IMR-90 (cell line): Measurements from ENCODE around the gene NOM1. TPM values are rescaled to one million over a fixed set of nuclear protein-coding genes. Genes with fewer than 3 reads are reported as not detected.

Source experiments
- ATAC-seq: fragments of 200-7000 bp; cut with Tn5 transposase; 2 replicates; pipeline ENCODE4 v1.9.1; 2020; ENCODE audit warnings: low read depth, mild to moderate bottlenecking, moderate library complexity
- BruUV-seq: library from RNA; stranded (reverse); fragments of 400-500 nt; replicated peaks from 2 replicates; lab custom pipeline; 2021; lab: Mats Ljungman, UMichigan
- CTCF ChIA-PET: fragments of 300-600 bp; formaldehyde crosslinking; extraction: SDS; loops from one replicate; lab custom pipeline; 2021; ENCODE audit warnings: antibody characterized with exemption; lab: Yijun Ruan, JAX
- POLR2A ChIA-PET: fragments of 300-600 bp; sonication (Branson Sonifier 250); formaldehyde crosslinking; loops from one replicate; lab custom pipeline; 2022; ENCODE audit warnings: antibody characterized with exemption; ENCODE audit not compliant: unreplicated experiment; lab: Charles Lee
- DNase-seq: peaks from one replicate; pipeline ENCODE4 v3.0.0; 2013
- H2AFZ ChIP-seq: replicated peaks from 2 replicates; pipeline ENCODE3; 2013; ENCODE audit warnings: low read length, mild to moderate bottlenecking; ENCODE audit not compliant: poor library complexity
- H2AK5ac ChIP-seq: 2 replicates; pipeline ENCODE4 v1.6.1; 2013; ENCODE audit warnings: low read depth, low read length, inconsistent platforms
- H2AK9ac ChIP-seq: replicated peaks from 2 replicates; pipeline ENCODE3; 2013; ENCODE audit warnings: mild to moderate bottlenecking, low read depth, low read length, moderate library complexity; ENCODE audit not compliant: poor library complexity
- H2BK120ac ChIP-seq: 2 replicates; pipeline ENCODE4 v1.6.1; 2013; ENCODE audit warnings: low read depth, low read length, inconsistent platforms
- H2BK15ac ChIP-seq: 3 replicates; pipeline ENCODE4 v1.6.1; 2013; ENCODE audit warnings: low read depth, low read length, inconsistent platforms
- H2BK20ac ChIP-seq: 2 replicates; pipeline ENCODE4 v1.6.1; 2013; ENCODE audit warnings: low read depth, mild to moderate bottlenecking, inconsistent platforms, low read length, moderate library complexity
- H2BK5ac ChIP-seq: 2 replicates; pipeline ENCODE4 v1.6.1; 2013; ENCODE audit warnings: mild to moderate bottlenecking, low read depth, low read length, inconsistent platforms; ENCODE audit not compliant: poor library complexity, severe bottlenecking
- H3K14ac ChIP-seq: replicated peaks from 2 replicates; pipeline ENCODE4 v1.6.1; 2013; ENCODE audit warnings: low read depth, low read length, inconsistent platforms
- H3K18ac ChIP-seq: 2 replicates; pipeline ENCODE4 v1.6.1; 2013; ENCODE audit warnings: low read depth, low read length, control low read depth
- H3K23ac ChIP-seq: 2 replicates; pipeline ENCODE4 v1.6.1; 2013; ENCODE audit warnings: low read depth, low read length, inconsistent platforms
- H3K27ac ChIP-seq: 2 replicates; pipeline ENCODE4 v1.5.1; 2013; ENCODE audit warnings: mild to moderate bottlenecking, control low read depth, low read length; ENCODE audit not compliant: insufficient read depth
- H3K27me3 ChIP-seq: 2 replicates; pipeline ENCODE4 v1.6.1; 2013; ENCODE audit warnings: low read length; ENCODE audit not compliant: control insufficient read depth, insufficient read depth
- H3K36me3 ChIP-seq: 2 replicates; pipeline ENCODE4 v1.6.1; 2013; ENCODE audit warnings: low read length, mixed read lengths; ENCODE audit not compliant: control insufficient read depth, insufficient read depth
- H3K4ac ChIP-seq: 2 replicates; pipeline ENCODE4 v1.6.1; 2013; ENCODE audit warnings: low read depth, low read length, inconsistent platforms
- H3K4me1 ChIP-seq: 2 replicates; pipeline ENCODE4 v1.6.1; 2013; ENCODE audit warnings: low read length, mixed read lengths; ENCODE audit not compliant: control insufficient read depth, insufficient read depth
- H3K4me2 ChIP-seq: 2 replicates; pipeline ENCODE4 v1.6.1; 2013; ENCODE audit warnings: low read depth, mild to moderate bottlenecking, control low read depth, low read length, moderate library complexity
- H3K4me3 ChIP-seq: 2 replicates; pipeline ENCODE4 v1.5.1; 2013; ENCODE audit warnings: low read depth, mild to moderate bottlenecking, control low read depth, low read length, moderate library complexity; ENCODE audit not compliant: insufficient read depth
- H3K56ac ChIP-seq: 2 replicates; pipeline ENCODE4 v1.6.1; 2013; ENCODE audit warnings: low read length, inconsistent platforms; ENCODE audit not compliant: insufficient read depth; ENCODE audit errors: extremely low read depth
- H3K79me1 ChIP-seq, 2 experiments: 2 replicates each; pipeline ENCODE4 v1.6.1; 2013; ENCODE audit warnings: low read length in 2 of 2, inconsistent platforms in 1 of 2, low read depth in 1 of 2
- H3K9ac ChIP-seq: 2 replicates; pipeline ENCODE4 v1.6.1; 2013; ENCODE audit warnings: low read depth, low read length, control low read depth
- H3K9me1 ChIP-seq: 2 replicates; pipeline ENCODE4 v1.6.1; 2013; ENCODE audit warnings: low read length, inconsistent platforms; ENCODE audit not compliant: insufficient read depth
- H3K9me3 ChIP-seq: 2 replicates; pipeline ENCODE4 v1.6.1; 2013; ENCODE audit warnings: low read length; ENCODE audit not compliant: control insufficient read depth, insufficient read depth
- H4K20me1 ChIP-seq: 2 replicates; pipeline ENCODE4 v1.6.1; 2013; ENCODE audit warnings: low read length, inconsistent platforms; ENCODE audit not compliant: insufficient read depth
- H4K5ac ChIP-seq: 2 replicates; pipeline ENCODE4 v1.6.1; 2013; ENCODE audit warnings: mild to moderate bottlenecking, low read depth, low read length, control low read depth
- H4K8ac ChIP-seq, 2 experiments: 2 replicates each; pipeline ENCODE4 v1.6.1; 2013; ENCODE audit warnings: low read depth in 2 of 2, low read length in 2 of 2, control low read depth in 1 of 2, inconsistent platforms in 1 of 2
- H4K91ac ChIP-seq: 2 replicates; pipeline ENCODE4 v1.6.1; 2013; ENCODE audit warnings: low read depth, low read length, inconsistent platforms; ENCODE audit not compliant: insufficient read depth
- BHLHE40 ChIP-seq: fragments of 150-350 bp; IDR thresholded peaks from 2 replicates; pipeline ENCODE4 v1.6.1; 2016; ENCODE audit warnings: mild to moderate bottlenecking, low read depth, low read length
- ELK1 ChIP-seq: fragments of 150-350 bp; IDR thresholded peaks from 2 replicates; pipeline ENCODE4 v1.6.1; 2016; ENCODE audit warnings: low read depth, mild to moderate bottlenecking, low read length, moderate library complexity, borderline replicate concordance
- FOS ChIP-seq: fragments of 150-350 bp; IDR thresholded peaks from 2 replicates; pipeline ENCODE4 v1.6.1; 2016; ENCODE audit warnings: low read depth, low read length
- MXI1 ChIP-seq: IDR thresholded peaks from 2 replicates; pipeline ENCODE4 v1.6.1; 2012; ENCODE audit warnings: low read depth, mild to moderate bottlenecking, low read length, moderate library complexity, borderline replicate concordance
- NFE2L2 ChIP-seq: fragments of 150-350 bp; IDR thresholded peaks from 2 replicates; pipeline ENCODE4 v1.6.1; 2016; ENCODE audit warnings: low read depth, mild to moderate bottlenecking, low read length
- POLR2A ChIP-seq: IDR thresholded peaks from 2 replicates; pipeline ENCODE4 v1.6.1; 2012; ENCODE audit warnings: mild to moderate bottlenecking, low read depth, low read length
- RAD21 ChIP-seq: IDR thresholded peaks from 2 replicates; pipeline ENCODE4 v1.6.1; 2012; ENCODE audit warnings: low read length, improper control_type of control experiment
- SMC3 ChIP-seq: fragments of 150-350 bp; IDR thresholded peaks from 2 replicates; pipeline ENCODE4 v1.6.1; 2016; ENCODE audit warnings: low read depth, mild to moderate bottlenecking, antibody characterized with exemption, low read length, moderate library complexity
- WGBS, 2 experiments: methylation state at CpG; one replicate each; pipeline versions ENCODE4 v1.1.5 to v1.1.7; 2013; ENCODE audit warnings: missing lambda C conversion rate in 2 of 2; ENCODE audit not compliant: insufficient read length in 1 of 2; ENCODE audit errors: extremely low coverage in 2 of 2; 5-methylcytosine and 5-hydroxymethylcytosine counted together
- dilution Hi-C: fragments of 300-500 bp; cut with HindIII; formaldehyde crosslinking; loops from one replicate; pipeline ENCODE4 v1.14.3; 2018; ENCODE audit warnings: low sequenced_read_pairs; ENCODE audit not compliant: unreplicated experiment
- in situ Hi-C: fragments of 300-500 bp; cut with MboI; formaldehyde crosslinking; loops from 3 replicates; pipeline ENCODE4 v1.14.3; 2019; ENCODE audit warnings: low sequenced_read_pairs, inconsistent platforms, mixed read lengths
- intact Hi-C: fragments of 100-400 bp; cut with micrococcal nuclease; formaldehyde crosslinking; loops from 2 replicates; pipeline ENCODE4 v1.10.0; 2022
- polyA plus RNA-seq, 3 experiments: library from polyadenylated mRNA; depleted of rRNA; stranded (reverse); fragments of >200 nt; gene quantifications; 2 replicates each; pipeline ENCODE4 v1.2.3, GENCODE V29; 2012; ENCODE audit warnings: low replicate concordance in 1 of 3
- total RNA-seq: library from RNA; depleted of rRNA; stranded (reverse); fragments of >200 nt; gene quantifications from 2 replicates; pipeline ENCODE4 v1.2.3, GENCODE V29; 2012
- TF ChIP-seq, protein P1 (sequence below): conservative IDR thresholded peaks from 2 replicates; pipeline ENCODE4 v1.5.1; 2012; ENCODE audit warnings: mild to moderate bottlenecking, low read depth, low read length, improper control_type of control experiment
- TF ChIP-seq, protein P2 (sequence below): fragments of 150-350 bp; IDR thresholded peaks from 2 replicates; pipeline ENCODE4 v1.6.1; 2017; ENCODE audit warnings: mild to moderate bottlenecking, antibody characterized with exemption, low read length, low read depth

The NOM1 gene
- total and polyA plus RNA-seq, 2 of the 4 experiments (the other 2 are of a cell fraction): 15.3 to 15.4 TPM

DNA sequence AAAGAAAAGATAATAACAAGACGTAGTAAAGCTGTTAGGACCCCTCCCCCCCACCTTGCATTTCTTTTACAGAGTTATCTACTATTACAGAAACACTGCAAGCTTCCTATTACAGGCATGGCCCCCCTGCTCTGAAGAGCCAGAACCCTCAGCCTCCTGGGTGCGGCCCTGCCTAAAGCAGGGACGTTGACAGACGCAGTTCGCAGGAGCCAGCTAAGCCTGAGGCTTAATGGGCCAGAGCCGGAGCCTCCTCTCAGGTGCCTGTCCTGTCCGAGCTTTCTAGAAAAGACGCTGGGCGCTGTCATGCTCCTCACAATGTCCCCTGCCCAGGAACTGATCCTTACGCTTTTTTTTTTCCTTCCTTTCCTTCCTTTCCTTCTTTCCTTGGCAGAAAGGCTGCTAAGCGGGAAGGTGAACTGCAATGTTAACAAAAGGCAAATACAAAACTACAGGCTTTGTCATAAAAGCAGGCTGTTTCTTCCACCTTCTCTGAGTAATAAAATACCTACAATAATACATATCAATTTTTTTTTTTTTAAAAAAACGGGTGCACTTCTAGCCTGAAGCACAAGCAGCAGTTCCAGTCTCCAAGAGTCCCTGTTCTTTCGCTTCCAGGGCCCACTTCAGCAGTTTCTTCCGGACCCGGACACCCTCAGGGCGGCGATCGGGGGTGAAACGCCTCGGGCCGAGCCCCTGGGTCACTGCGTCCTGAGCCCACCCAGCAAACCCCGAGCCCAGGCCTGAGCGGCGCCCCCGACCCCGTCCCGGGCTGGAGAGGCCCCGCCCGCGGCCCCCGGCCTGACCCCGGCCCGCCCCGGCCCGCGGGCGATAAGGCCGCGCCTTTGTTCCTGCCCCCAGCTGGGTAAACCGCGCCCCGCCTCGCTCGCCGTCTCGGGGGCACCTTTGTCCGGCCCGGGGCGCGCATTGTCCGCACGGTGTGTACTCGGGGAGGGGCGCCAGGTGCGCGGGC, 49.8 kb downstream of the NOM1 start (continued):
- TF ChIP-seq SMC3: no peak

DNA sequence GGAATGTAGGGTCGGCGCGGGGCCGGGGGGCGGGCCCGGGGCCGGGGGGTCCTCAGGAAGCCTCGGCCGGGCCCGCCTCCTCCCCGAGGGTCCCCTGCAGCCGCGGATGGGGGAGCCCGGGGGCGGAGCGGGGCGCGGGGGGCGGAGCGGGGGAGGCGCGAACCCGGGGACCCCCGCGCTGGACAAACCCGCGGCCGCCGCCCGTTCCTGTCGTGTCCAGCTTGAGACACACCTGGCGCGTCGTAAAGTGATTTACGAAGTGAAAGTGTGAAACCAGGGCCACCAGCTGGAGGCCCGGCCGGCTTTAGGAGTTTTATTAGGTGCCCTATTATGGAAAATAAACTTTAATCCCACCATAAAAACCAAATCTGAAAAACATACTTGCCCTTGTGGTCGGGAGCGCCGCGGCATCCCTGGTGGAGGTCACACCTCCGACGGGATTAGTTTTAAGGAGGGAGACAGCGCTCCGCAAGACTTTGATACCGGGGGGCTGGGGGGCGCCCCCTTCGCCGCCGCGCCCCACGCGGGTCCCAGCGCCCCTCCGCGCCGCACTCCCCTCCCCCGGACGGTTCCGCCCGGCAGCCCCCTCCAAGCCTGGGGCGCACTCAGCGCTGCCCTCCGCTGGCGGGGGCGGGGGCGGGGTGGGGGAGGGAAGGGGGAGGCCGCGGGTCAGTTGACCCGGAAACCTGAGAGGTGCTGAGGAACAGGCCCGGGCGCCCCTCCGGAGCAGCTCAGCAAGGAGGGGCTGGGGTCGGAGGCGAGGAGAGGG, 50.6 kb downstream of the NOM1 start:
- no peak overlapping the region for H2BK120ac ChIP-seq
- dilution Hi-C loops: no loop called here
- TF ChIP-seq MXI1 (no peak), ELK1 (no peak), RAD21 (no peak), FOS (no peak), BHLHE40 (no peak), POLR2A (no peak), NFE2L2 (no peak)
- TF ChIP-seq, protein P1, sequence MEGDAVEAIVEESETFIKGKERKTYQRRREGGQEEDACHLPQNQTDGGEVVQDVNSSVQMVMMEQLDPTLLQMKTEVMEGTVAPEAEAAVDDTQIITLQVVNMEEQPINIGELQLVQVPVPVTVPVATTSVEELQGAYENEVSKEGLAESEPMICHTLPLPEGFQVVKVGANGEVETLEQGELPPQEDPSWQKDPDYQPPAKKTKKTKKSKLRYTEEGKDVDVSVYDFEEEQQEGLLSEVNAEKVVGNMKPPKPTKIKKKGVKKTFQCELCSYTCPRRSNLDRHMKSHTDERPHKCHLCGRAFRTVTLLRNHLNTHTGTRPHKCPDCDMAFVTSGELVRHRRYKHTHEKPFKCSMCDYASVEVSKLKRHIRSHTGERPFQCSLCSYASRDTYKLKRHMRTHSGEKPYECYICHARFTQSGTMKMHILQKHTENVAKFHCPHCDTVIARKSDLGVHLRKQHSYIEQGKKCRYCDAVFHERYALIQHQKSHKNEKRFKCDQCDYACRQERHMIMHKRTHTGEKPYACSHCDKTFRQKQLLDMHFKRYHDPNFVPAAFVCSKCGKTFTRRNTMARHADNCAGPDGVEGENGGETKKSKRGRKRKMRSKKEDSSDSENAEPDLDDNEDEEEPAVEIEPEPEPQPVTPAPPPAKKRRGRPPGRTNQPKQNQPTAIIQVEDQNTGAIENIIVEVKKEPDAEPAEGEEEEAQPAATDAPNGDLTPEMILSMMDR: no peak
- TF ChIP-seq, protein P2, sequence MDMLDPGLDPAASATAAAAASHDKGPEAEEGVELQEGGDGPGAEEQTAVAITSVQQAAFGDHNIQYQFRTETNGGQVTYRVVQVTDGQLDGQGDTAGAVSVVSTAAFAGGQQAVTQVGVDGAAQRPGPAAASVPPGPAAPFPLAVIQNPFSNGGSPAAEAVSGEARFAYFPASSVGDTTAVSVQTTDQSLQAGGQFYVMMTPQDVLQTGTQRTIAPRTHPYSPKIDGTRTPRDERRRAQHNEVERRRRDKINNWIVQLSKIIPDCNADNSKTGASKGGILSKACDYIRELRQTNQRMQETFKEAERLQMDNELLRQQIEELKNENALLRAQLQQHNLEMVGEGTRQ: no peak

More for the DNA sequence above, 50.6 kb downstream of the NOM1 start:
- Histone ChIP-seq H3K9me3 (peaks cover 17% of the 10 kb centered on the region), H4K91ac (no peak overlapping the region), H3K79me1 (no peaks in the 10 kb centered on the region), H2AFZ (peak overlapping the region; percentile 50), H3K4me3 (peak overlapping the region; percentile 23; the same call in 1 of the 2 replicates), H3K36me3 (no peaks in the 10 kb centered on the region), H3K23ac (no peak overlapping the region; the same call in 1 of the 2 replicates), H3K18ac (no peak overlapping the region), H3K56ac (no peak overlapping the region), H2BK15ac (no peak overlapping the region), H3K27me3 (peaks cover 85% of the 10 kb centered on the region), H3K9me1 (no peaks in the 10 kb centered on the region), H2BK5ac (no peak overlapping the region), H3K4me2 (peak overlapping the region; percentile 75; the same call in 1 of the 2 replicates), H3K4me1 (no peaks in the 10 kb centered on the region), H4K20me1 (no peaks in the 10 kb centered on the region; the same call in 1 of the 2 replicates), H3K14ac (no peak overlapping the region), H3K27ac (no peak overlapping the region), H3K9ac (no peak overlapping the region), H2BK20ac (no peak overlapping the region), H4K5ac (no peak overlapping the region), H2AK9ac (no peak overlapping the region), H2AK5ac (no peak overlapping the region), H3K4ac (no peak overlapping the region), H4K8ac (no peak overlapping the region)
- ATAC-seq (no peak), DNase-seq (no peak)
- in situ Hi-C loops (no loop called here), intact Hi-C loops (no loop called here)
- no CpG with 5 or more reads among the region's 75 CpGs for WGBS, 2 experiments
- ChIA-PET CTCF (no interaction called here), POLR2A (no interaction called here)
- BruUV-seq: no TSS peak
